Renal cortical epithelial cell (primary cell): ENCODE measurements around the gene GKAP1. TPM values are rescaled to one million over a fixed set of nuclear protein-coding genes. Genes with fewer than 3 reads are reported as not detected.
"Not testable (repeated sequence)": the region's sequence is repeated elsewhere in the genome, so short reads cannot be mapped to it uniquely, and the experiment has no call there.

Experiments used
- DNase-seq: peaks from one replicate; pipeline ENCODE4 v3.0.0-alpha.2; 2011; ENCODE audit warnings: low read depth
- total RNA-seq: library from RNA; depleted of rRNA; stranded (reverse); fragments of >200 nt; gene quantifications from 2 replicates; pipeline ENCODE4 v1.2.3, GENCODE V29; 2014

The GKAP1 gene
- total RNA-seq, 1 donor from 2014 or later = 4.5 TPM

DNA sequence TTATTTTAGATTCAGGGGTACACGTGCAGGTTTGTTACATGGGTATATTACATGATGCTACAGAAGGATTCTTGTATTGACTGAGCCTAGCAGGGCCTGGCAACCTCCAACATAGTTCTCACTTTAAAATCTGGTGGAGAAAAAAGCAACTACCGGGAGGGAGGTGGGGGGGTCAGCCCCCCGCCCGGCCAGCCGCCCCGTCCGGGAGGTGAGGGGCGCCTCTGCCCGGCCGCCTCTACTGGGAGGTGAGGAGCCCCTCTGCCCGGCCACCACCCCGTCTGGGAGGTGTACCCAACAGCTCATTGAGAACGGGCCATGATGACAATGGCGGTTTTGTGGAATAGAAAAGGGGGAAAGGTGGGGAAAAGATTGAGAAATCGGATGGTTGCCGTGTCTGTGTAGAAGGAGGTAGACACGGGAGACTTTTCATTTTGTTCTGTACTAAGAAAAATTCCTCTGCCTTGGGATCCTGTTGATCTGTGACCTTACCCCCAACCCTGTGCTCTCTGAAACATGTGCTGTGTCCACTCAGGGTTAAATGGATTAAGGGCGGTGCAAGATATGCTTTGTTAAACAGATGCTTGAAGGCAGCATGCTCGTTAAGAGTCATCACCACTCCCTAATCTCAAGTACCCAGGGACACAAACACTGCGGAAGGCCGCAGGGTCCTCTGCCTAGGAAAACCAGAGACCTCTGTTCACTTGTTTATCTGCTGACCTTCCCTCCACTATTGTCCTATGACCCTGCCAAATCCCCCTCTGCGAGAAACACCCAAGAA lies 88.8 kb downstream of the GKAP1 start:
- not testable (repeated sequence) for DNase-seq

DNA sequence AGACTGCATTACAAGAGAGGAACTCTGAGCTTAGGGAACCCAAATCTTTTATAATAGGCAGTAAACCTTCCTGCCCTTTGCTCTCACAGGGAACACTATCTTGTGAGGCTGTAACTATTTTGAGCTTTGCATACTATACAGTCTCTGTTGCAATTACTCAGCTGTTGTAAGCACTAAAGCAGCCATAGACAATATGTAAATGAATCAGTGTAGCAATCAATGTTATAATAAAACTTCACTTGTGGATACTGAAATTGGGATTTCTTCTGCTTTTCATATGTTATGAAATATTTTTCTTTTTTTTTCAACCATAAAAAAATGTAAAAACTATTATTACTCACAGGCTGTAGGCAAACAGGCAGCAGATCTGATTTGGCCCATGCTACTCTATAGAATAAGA lies 93.1 kb downstream of the GKAP1 start:
- DNase-seq = no peak

- no peak for DNase-seq
Observed at GRCh38 chr9:83722726-83723495, 94.7 kb downstream of the GKAP1 start.

- no peak for DNase-seq
Observed at GRCh38 chr9:83721509-83721908, 96.1 kb downstream of the GKAP1 start.

DNA sequence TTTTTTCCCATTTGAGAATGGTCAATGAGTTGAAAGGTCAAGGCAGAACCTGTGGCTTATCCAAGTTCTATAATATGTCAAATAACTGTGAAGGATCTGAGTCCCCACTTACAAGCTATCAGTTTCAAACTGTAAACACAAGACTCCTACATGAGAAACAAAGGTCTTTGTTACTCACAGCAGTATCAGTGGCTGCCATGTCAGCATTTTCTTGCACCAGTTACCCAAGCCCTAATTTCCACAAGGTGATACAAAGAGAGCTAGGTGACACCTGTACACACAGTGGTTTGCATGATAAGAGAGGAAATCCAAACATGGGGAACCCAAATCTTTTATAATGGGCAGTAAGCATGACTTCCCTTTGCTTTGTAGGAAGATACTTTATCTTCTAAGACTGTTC lies 101.8 kb downstream of the GKAP1 start:
- DNase-seq = no peak

- DNase-seq = no peak
Observed at GRCh38 chr9:83715221-83715620, 102.3 kb downstream of the GKAP1 start.

DNA sequence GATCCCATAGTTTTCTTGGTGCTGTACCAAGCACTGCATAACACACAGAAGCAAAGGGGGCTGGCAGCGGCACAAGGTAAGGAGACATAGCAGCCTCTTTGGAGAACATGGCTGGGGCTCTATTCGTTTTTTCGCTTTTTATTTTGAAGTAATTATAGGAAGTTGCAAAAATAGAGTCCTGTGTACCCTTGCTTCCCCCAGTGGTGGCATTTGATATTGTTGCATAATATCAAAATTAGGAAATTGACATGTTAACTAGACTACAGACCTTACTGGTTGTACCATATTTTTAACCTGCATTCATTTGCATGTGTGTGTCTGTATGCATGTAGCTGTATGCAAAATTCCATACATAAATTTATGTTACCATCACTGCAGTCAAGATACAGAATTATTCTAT lies 103.2 kb downstream of the GKAP1 start:
- DNase-seq = no peak

DNA sequence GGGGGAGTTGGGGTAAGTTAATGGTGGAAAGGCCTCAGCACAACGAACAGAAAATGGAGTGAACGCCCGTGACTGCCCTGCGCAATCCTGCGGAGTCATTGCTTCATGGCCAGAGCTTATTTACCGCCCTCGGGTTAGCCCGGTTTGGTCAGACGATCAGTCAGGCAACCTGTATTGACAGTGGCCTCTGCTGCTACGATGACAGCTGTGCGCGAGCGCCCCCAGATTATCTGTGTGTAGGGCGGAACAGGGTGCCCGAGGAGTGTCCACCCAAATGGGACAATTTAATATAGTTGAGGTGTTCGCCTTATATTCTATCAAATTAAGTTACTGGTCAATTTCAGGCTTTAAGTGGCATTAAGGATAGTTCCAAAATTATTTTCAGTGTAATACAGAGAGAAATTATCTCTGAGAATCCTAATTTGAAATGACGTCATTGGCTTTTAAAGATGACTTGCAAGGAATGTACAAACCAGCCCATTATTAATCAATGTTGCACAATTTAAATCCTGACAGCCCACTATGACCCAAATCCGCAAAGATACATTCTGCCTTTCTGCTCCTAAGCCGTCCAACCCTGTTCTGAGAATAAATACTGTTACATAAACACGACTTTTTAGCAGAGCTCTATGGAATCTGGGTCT lies 108.9 kb downstream of the GKAP1 start:
- DNase-seq = peak; percentile 47

GRCh38 chr9:83707768-83708514 lies 109.6 kb downstream of the GKAP1 start, which contains the start of gene UBQLN1:
Gene UBQLN1, minus strand, starts transcription at chr9:83707958. Its CDS starts 279 bp downstream, at chr9:83707679.
- peak; percentile 88 for DNase-seq

DNA sequence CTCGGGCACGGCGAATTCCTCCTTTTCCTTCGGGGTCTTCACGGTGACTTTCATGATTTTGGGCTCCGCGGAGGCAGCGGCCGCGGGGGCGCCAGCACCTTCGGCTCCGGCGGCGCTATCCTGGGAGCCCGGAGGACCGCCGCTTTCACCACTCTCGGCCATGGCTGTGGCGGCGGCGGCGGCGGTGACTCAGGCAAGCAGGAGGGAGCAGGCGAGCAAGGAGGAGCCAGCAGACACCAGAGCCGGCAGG lies 110.1 kb downstream of the GKAP1 start:
- peak; percentile 52 for DNase-seq

GRCh38 chr9:83706676-83707517 lies 110.7 kb downstream of the GKAP1 start:
- DNase-seq = no peak

DNA sequence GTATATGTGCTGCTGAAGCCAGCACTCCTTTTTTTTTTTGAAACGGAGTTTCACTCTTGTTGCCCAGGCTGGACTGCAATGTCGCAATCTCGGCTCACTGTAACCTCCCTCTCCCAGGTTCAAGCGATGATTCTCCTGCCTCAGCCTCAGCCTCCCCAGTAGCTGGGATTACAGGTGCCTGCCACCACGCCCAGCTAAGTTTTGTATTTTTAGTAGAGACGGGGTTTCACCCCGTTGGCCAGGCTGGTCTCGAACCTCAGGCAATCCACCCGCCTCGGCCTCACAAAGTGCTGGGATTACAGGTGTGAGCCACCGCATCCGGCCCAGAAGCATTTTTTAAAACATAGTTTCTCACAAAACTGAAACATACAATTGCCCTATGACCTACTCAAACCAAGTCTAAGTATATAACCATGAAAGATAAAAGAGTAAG lies 112.3 kb downstream of the GKAP1 start:
- not testable (repeated sequence) for DNase-seq

DNA sequence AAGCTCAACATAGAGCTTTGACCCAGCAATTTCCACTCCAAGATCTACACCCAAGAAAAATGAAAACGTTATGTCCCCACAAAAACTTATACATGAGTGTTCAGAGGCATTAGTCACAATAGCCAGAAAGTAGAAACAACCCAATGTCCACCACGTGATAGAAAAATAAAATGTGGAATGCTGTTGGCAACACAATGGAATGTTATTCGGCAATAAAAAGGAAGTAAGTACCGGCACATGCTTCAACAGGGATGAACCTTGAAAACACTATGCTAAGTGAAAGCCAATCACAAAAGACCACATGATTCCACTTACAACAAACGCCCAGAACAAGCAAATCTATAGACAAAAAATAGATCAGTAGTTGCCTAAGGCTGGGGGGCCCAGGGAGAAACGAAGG lies 115.8 kb downstream of the GKAP1 start:
- peak; percentile 87 for DNase-seq

DNA sequence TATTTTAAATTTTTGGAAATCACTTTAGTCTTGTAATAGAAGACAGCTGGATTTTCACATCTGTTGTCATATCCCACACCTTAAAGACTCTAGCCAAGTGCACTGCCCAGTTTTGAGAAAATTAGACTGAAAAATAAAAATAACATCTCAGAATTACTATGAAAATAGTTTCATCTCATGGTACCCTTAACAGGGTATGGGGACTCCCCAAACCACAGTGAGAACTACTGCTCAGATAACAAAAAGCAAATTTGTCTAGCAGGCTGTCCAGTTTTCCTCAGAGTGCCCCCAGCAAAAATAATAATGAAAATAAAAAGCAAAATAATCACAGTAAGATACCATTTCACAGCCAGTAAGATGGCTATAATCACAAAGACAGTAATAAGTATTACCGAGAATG lies 116.3 kb downstream of the GKAP1 start:
- DNase-seq = no peak

DNA sequence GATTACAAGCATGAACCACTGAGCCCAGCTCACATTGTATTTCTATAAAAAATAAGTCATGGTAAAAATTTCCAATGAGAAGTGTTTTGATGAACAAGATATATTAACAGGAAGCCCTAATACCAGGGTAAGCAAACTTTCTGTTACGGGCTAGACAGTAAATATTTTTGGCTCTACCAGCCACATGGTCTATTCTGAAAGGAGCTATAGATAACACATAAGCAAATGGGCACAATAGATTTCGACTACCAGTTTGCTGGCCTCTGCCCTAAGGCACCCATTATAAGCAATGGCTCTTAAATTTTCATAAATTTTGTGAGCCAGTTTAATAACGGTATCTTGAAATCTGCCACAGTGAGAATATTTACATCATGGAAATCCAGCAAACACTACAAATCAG lies 118.0 kb downstream of the GKAP1 start:
- no peak for DNase-seq

- DNase-seq = no peak
Observed at GRCh38 chr9:83698976-83699585, 118.5 kb downstream of the GKAP1 start.

DNA sequence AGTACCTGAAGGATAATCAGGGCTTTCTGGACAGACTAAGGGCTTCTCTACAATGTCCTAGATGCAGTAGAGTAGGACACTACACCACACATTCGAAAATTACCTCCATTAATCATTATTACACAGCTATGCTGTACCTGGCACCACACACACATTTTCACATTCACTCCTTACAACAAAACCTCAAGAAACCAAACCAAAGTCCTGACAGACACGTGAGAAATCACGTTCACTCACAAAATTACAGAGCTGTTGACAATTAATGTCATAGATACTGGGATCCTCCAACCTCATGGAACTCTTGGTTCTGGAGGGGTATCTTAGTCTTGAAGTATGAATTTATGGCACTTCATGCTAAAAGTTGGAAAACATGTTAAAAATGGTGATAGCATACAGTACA lies 126.1 kb downstream of the GKAP1 start:
- no peak for DNase-seq
